NCI-H526 treated with DMSO at 0.1 percent for 48 hours (cell line): Measurements from ENCODE around the gene SLC1A5.
"Not testable (repeated sequence)": the region's sequence is repeated elsewhere in the genome, so short reads cannot be mapped to it uniquely, and the experiment has no call there.

ENCODE experiments used
- DNase-seq: peaks from one replicate; lab custom pipeline; 2025; lab: John Stamatoyannopoulos, UW

SLC1A5 gene

GRCh38 chr19:46788262-46788967 is at the start of gene SLC1A5:
SLC1A5 (minus strand) TSS chr19:46788594; CDS start chr19:46787965, 629 bp downstream.
- DNase-seq: peak; percentile 92

- DNase-seq: no peak
Measured at GRCh38 chr19:46838160-46838559, 49.8 kb upstream of the SLC1A5 start.

- no peak for DNase-seq
Measured at GRCh38 chr19:46834984-46835383, 46.6 kb upstream of the SLC1A5 start.

GRCh38 chr19:46834121-46834520 is 45.7 kb upstream of the SLC1A5 start:
- DNase-seq: no peak

- no peak for DNase-seq
Measured at GRCh38 chr19:46830864-46831263, 42.5 kb upstream of the SLC1A5 start.

- DNase-seq: no peak
Measured at GRCh38 chr19:46828484-46828883, 40.1 kb upstream of the SLC1A5 start.

- no peak for DNase-seq
Measured at GRCh38 chr19:46825731-46826055, 37.3 kb upstream of the SLC1A5 start.

- DNase-seq: no peak
Measured at GRCh38 chr19:46824890-46825730, 36.7 kb upstream of the SLC1A5 start.

- DNase-seq: no peak
Measured at GRCh38 chr19:46823049-46823448, 34.7 kb upstream of the SLC1A5 start.

- not testable (repeated sequence) for DNase-seq
Measured at GRCh38 chr19:46822410-46822787, 34.0 kb upstream of the SLC1A5 start.

GRCh38 chr19:46821512-46822409 is 33.4 kb upstream of the SLC1A5 start:
- no peak for DNase-seq

GRCh38 chr19:46818812-46819211 is 30.4 kb upstream of the SLC1A5 start:
- DNase-seq: no peak

GRCh38 chr19:46815833-46816627 is 27.6 kb upstream of the SLC1A5 start:
- no peak for DNase-seq

GRCh38 chr19:46813839-46814358 is 25.5 kb upstream of the SLC1A5 start:
- DNase-seq: no peak

GRCh38 chr19:46812977-46813838 is 24.8 kb upstream of the SLC1A5 start:
- no peak for DNase-seq

GRCh38 chr19:46809534-46810272 is 21.3 kb upstream of the SLC1A5 start:
- no peak for DNase-seq

GRCh38 chr19:46806656-46807055 is 18.3 kb upstream of the SLC1A5 start:
- DNase-seq: no peak

- DNase-seq: not testable (repeated sequence)
Measured at GRCh38 chr19:46804432-46804831, 16.0 kb upstream of the SLC1A5 start.

GRCh38 chr19:46803555-46803954 is 15.2 kb upstream of the SLC1A5 start:
- no peak for DNase-seq

GRCh38 chr19:46802152-46802551 is 13.8 kb upstream of the SLC1A5 start:
- DNase-seq: no peak
